SK-N-DZ (cell line): ENCODE measurements around the gene MRGPRE. TPM values are rescaled to one million over a fixed set of nuclear protein-coding genes. Genes with fewer than 3 reads are reported as not detected.
"Not testable (repeated sequence)": the region's sequence is repeated elsewhere in the genome, so short reads cannot be mapped to it uniquely, and the experiment has no call there.

ENCODE experiments used
- DNase-seq: peaks from one replicate; pipeline ENCODE4 v3.0.0-alpha.2; 2015; ENCODE audit warnings: low spot score
- polyA plus RNA-seq, 2 experiments: library from polyadenylated mRNA; depleted of rRNA; stranded (reverse); fragments of >200 nt; gene quantifications; 2 replicates each; pipeline ENCODE4 v1.2.3, GENCODE V29; 2014

Gene MRGPRE
- not detected in 2 replicates for polyA plus RNA-seq (2014; cell fraction: cytosol; rRNA removed)
- not detected in 2 replicates for polyA plus RNA-seq (2014; cell fraction: nucleus; rRNA removed)

DNA sequence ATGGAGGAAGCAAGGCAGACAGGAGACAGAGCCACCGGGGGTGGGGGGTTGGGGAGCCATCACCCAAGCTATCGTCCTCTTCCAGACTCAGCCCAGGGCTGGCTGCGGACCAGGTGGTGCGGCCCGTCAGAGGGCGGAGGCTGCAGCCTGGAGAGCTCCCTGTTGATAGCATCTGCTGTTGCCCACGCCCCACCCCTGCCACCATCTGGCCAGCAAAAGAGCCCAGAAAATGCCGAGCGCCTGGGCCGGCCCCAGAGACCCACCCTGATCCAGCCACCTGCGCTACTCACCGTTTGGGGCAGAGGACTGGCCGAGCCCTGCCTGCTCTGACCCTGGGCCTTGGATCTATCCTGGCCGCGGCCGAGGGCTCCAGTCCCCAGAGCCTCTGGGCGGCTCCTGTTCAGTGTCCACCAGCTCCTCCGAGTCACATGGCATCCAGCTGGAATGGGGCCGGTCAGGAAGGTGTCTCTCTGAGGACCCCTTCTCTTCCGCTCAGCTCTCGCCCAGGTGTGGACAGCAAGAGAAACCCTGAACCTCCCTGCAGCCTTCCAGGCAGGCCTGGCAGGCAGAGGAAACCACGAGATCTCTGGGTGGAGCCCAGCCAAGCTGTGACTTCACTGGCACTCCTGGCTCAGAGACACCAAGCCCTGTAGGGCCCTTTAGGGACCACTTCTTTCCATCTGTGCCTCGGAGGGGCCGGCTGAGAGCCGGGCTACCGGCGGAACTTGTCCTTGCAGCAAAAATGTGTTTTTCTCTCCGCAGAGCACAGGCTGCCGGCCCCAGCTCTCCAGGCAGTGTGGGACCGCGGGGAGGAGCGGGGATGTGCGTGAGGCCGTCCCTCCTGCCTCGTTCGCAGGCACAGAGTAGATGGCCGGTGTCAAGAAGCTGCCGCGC, at the start of gene MRGPRE:
TSS of gene MRGPRE (minus strand) at position 567 of the 894 bp plus-strand sequence. CDS start 3,618 bp downstream, outside the sequence.
- DNase-seq: peak; percentile 35

GRCh38 chr11:3281146-3281545, 48.9 kb upstream of the MRGPRE start:
- not testable (repeated sequence) for DNase-seq

GRCh38 chr11:3280662-3281061, 48.4 kb upstream of the MRGPRE start:
- not testable (repeated sequence) for DNase-seq

GRCh38 chr11:3278922-3279321, 46.7 kb upstream of the MRGPRE start:
- DNase-seq: not testable (repeated sequence)

DNA sequence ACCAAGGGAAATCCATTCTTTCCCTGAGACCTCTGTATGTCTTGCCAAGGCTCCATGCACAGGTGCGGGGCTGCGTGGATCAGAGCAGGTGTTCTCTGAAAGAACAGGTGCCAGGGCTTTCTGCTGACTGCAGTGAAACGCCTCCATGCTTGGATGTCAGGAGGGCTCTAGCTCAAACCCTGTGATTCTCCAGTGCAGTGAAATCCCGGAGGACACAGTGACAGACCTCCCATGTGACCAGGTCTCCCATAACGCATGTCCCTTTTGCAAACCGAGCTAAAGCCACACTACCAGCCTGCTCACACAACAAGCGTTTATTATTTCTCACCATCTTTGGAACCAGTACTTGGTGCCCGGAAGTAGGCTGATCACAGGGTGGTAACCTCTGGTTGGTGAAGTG, 41.4 kb upstream of the MRGPRE start:
- not testable (repeated sequence) for DNase-seq

GRCh38 chr11:3262548-3262947, 30.3 kb upstream of the MRGPRE start:
- not testable (repeated sequence) for DNase-seq

- not testable (repeated sequence) for DNase-seq
Observed at GRCh38 chr11:3261831-3262230, 29.6 kb upstream of the MRGPRE start.

GRCh38 chr11:3257509-3257908, 25.3 kb upstream of the MRGPRE start:
- DNase-seq: not testable (repeated sequence)

DNA sequence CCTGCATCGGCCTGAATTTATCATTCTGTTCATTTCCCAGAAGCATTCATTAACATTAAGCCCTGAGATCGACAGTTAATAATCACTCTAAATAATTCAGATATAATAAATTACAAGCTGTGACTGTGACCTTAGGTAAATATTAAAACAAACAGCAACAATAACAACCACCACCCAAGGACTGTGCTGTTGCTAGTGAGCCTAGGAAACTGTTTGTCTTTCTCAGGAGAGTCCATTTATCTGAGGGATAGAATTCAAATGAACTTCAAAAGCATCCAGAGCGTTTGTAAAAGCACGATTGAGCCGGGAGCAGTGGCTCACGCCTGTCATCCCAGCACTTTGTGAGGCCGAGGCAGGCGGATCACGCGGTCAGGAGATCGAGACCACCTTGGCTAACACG, 23.0 kb upstream of the MRGPRE start:
- not testable (repeated sequence) for DNase-seq

DNA sequence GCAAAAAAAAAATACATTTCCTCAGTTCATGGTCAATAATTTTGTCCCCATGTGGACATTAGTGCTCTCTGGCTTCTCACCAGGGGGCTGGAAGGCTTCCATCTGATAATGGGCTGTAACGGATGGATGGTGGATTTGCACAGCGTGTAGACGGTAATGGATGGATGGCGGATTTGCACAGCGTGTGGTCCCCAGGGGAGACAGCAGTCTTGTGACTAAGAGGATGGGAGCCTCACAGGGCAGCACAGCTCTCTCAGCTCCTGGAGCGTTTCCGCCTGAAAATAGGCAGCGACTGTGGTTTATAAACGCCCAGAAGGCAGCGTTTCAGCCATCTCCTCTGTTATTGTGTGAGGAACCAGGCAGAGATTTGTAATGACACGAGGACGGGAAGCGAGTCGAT, 22.6 kb upstream of the MRGPRE start:
- DNase-seq: not testable (repeated sequence)

DNA sequence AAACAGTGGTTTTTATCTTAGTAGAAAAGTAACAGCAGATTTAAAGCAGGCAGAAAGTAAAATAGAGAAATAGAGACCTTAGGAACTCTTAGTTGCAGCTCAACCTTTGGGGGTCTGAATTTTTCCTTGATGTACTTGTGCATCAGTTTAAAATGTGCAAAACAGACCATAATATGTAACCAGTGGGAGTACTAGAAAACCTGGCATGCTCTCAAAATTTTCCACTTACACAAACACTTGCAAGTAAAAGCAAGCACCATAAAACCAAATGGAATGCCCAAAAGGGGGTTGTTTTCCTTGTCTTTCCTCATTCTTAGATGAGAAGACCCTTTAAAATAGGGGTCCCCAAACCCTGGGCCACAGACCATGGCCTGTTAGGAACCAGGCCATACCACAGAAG, 12.9 kb upstream of the MRGPRE start:
- DNase-seq: no peak

DNA sequence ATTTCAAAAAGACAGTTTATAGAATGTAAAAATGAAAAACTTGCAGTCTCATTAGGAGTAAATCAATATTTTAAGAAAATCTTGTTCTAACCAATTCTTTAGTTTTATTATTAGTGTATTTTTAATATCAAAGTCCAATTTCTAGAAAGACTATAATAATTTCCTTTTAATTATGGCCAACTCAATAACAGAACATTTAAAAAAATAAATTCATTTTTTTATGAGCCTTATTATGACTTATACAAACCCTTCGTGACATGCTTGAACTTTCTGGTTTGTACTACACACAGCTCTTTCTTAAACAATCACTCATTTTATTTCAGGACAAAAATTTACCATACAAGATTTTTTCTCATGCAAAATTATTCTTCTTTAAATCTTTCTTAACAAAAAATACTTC, 11.7 kb upstream of the MRGPRE start:
- DNase-seq: no peak

- DNase-seq: no peak
Observed at GRCh38 chr11:3237119-3237518, 4.9 kb upstream of the MRGPRE start.

- DNase-seq: no peak
Observed at GRCh38 chr11:3234846-3235245, 2.6 kb upstream of the MRGPRE start.

GRCh38 chr11:3232956-3233355, 739 bp upstream of the MRGPRE start:
- no peak for DNase-seq

DNA sequence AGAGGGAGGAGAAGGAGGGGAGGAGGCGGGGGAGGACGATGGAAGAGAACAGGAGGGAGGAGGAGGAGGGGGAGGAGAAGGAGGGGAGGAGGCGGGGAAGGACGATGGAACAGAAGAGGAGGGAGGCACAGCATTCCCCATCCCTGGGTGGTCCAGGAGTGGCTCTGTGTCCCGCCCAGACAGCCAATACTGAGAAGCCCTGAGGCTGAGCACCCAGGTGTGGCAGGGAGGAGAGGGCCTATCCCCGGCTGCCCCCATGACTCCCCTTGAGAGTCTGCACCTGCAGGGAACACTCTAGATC, 717 bp downstream of the MRGPRE start:
- DNase-seq: no peak

DNA sequence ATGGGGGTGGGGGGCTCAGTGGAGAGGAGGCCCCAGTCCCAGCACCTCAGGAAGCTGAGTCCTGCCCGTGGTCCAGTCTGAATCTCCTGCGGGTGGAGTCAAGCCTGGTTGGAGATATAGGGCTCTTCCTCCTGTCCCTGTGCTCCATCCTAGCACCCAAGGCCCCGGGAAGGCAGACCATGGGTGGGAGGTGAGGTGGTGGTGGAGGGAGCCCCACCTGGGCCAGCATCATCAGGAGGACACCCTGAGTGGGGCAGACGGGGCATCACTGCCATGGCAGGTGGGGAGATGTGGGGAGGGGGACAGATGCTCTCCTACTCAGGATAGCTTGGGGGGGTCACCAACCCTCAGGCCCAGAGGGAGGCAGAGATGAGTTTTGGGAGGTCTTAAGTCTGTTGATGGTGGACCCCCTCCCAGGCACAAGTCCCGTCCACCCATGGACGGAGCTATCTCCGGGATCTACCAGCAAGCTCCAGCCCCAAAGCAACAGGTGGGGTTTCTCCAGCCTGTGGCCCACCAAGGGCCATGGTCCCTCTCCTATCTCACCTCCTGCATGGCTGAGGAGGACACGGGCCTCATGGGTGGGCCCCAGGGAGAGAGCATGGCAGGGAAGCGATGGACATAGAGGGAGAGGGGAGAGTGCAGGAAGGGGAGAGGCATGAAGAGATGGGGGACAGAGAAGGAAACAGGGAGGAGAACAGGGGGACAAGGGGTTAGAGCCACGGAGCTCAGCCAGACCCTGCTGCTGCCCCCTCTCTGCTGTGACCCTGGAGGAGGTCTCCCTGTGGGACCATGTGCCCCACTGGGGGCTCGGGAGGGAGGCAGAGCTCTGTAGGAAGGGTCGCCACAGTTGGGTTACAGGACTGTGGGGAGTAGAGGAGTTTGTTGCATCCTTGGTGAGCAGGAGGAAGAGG, 1.3 kb downstream of the MRGPRE start:
- peak; percentile 3 for DNase-seq

- no peak for DNase-seq
Observed at GRCh38 chr11:3229673-3230630, 2.3 kb downstream of the MRGPRE start.

- DNase-seq: no peak
Observed at GRCh38 chr11:3228445-3228829, 3.8 kb downstream of the MRGPRE start.

GRCh38 chr11:3227568-3228444, 4.4 kb downstream of the MRGPRE start:
- no peak for DNase-seq
